Kidney tubule cell (primary cell): ENCODE measurements around the gene CHRD.

ENCODE experiments used
- DNase-seq: peaks from one replicate; pipeline ENCODE4 v3.0.0-alpha.2; 2018; ENCODE audit warnings: low spot score

CHRD gene

DNA sequence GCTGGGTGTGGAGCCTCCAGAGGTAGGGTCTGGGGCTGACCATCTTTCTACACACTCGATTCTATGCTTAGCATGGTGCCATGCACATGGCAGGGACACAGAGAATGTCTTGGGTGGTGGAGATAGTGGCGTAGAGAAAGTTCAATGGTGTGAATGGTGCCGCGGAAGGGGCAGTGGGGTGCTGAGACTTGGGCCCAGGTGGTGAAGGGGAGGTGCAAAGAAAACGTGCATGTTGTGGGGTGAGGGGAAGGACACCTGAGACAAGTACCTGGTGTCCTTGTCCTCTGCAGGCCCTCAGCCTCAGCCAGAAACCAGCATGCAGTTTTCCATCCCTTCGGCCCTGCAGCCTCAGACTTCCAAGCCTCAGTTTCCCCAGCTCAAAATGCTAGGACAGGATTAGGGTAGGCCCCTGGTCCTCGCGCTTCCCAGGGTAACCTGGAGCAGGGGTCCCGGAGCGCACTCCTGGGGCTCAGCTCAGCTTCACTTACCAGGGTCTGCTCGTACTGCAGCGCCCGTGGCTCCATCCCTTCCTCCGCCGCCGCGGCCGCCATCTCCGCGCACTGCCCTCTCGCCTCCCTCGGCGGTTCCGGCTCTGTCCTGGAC, 18.8 kb upstream of the CHRD start:
- DNase-seq, result no peak

- DNase-seq, result peak; percentile 73
Observed at GRCh38 chr3:184361532-184361931, 18.3 kb upstream of the CHRD start, which contains the start of the genes CLCN2 and POLR2H. Gene CLCN2 (minus strand): TSS chr3:184361605. CDS start chr3:184361479, 126 bp downstream. Gene POLR2H (plus strand): TSS chr3:184361710. CDS start chr3:184363493, 1,783 bp downstream.

- DNase-seq, result peak; percentile 76
Observed at GRCh38 chr3:184361932-184362667, 17.8 kb upstream of the CHRD start.

DNA sequence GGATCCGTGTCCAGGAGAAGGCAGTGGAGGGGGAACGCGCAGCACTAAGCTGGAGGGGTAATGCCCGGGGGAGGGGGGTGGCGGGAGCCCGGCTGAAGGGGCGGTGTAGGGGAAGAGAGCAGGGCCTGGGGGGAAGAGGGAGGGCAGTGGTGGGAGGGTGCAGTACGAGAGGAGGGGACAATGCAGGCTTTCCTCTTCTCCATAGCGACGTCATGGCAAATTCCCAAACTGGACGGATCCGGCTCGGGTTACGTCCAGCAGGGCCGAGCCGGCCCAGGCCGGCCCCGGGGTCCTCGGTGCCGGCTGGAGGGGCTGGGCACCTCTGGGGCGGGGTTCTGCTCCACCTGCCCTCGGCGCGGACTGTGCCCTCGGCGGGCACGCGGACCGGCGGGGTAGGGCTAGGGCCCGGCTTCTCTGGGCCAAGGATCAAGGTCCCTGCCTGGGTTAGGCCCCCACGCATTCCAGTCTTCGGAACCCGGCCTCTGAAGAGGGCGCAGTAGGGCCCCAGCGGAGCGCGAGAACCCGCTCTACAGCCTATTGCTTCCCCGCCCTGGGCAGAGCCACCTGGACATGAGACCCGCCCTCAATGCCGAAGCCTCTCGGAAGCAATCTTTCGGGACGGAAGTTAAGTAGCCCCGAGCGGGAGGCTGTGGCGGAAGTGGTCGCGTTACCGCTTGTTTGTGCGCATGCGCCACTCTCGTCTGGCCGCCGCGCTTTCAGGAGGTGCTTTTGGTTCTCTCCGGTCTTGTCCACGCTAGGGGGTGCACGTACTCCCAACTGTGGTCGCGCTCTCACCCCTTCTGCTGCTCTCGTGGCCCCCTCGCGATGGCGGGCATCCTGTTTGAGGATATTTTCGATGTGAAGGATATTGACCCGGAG, 16.9 kb upstream of the CHRD start:
- DNase-seq, result peak; percentile 98

GRCh38 chr3:184366619-184367289, 13.1 kb upstream of the CHRD start:
- DNase-seq, result no peak

- DNase-seq, result no peak
Observed at GRCh38 chr3:184368116-184368515, 11.7 kb upstream of the CHRD start.

DNA sequence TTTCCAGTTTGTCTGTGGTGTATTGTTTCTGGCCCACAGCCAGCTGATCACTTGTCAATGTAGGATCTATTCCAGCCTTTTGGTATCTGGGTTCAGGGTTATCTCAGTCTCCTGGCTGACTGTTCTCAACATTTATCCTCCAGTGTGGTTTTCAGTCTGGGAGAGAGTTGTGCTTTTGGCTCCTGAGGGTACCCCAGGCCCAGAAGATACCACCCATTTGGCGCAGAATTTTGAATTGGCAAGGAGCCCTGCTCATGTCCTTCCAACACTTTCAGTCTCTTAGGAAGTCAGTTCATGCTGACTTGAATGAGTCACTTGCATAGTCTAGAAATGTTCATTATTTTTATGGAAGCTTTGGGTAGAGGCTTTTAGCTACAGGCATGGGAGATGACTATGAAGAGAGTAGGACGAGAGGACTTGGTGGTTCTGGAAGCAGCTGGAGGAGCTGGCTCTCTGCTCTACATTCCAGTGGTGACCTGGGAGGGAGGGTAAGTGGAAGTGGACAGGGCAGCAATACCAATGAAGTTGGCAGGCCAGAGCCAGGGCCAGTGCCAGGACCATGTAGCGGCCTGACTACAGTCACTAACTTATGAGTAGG, 11.2 kb upstream of the CHRD start:
- DNase-seq, result peak; percentile 23

DNA sequence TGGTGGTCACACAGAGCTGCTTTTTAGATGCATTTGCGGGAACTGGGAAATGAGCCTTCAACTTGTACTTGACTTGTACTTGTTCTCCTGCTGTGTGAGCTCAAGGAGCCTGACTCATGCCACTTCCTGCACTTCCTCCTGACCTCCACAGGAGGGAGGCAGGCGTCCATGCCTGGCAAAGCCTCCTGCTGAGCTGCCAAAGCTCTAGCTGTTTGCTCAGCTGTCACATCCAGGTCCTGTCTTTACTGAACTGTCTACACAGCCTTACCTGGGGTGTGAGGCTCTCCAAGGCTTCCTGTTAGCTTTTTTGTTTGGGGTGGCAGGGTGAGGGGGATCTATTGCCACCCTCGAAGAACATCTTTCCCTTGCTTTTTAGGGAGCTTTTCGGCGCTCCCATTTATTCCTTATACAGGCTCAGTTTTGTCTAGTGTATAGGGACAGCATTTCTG, 8.3 kb upstream of the CHRD start:
- peak; percentile 91 for DNase-seq

GRCh38 chr3:184372296-184372821, 7.5 kb upstream of the CHRD start:
- no peak for DNase-seq

- no peak for DNase-seq
Observed at GRCh38 chr3:184372911-184373310, 6.9 kb upstream of the CHRD start.

- DNase-seq, result no peak
Observed at GRCh38 chr3:184373422-184373821, 6.4 kb upstream of the CHRD start.

- no peak for DNase-seq
Observed at GRCh38 chr3:184375747-184376461, 4.0 kb upstream of the CHRD start.

DNA sequence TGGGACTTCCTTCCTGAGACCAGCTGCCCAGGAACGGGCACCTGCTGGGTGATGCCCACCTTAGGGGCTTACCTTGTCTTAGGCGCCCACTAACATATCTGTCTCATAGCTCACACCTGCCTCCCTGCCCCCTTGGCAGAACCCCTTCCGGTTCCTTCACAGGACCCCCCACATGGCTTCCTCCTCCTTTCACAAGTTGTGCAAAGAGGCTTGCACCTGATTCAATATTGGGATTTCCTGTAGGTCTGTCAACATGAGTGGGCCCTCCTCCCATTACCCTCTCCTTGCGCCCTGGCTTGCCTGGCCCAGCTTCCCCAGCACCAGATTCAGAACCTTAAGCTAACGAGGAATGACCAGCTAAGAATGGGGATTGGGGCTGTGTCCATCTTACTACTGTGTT, 2.5 kb upstream of the CHRD start:
- DNase-seq, result no peak

DNA sequence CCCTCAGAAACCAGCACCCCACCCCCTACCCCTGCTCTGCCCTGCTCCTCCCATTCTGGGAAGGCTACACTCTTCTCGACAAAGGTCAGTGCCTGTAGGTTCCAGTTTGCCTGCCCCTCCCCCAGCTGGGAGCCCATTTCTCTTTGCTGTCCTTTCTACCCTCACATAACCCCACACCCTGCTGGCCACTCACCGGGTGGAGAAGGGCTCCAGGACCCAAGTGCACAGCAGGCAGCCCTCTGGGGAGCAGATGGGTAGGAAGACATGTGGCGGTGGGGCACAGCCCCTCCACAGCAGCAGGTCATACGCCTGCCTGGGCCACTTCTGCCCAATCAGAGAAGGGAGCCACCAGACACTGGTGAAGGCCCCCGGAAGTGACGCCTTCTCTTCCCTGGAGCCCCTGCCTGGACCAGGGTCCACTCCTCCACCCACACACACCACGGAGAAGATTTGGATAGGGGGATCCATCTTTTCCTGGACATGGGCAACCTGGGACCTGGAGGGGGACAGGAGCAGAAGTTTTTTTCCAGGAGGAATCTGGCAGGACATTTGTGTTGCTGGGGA, 1.9 kb upstream of the CHRD start, which contains the start of gene THPO:
Gene THPO, minus strand, starts transcription at position 326 of the 564 bp plus-strand sequence. CDS start 1,948 bp downstream, outside the sequence.
- no peak for DNase-seq

- no peak for DNase-seq
Observed at GRCh38 chr3:184378651-184379357, 1.1 kb upstream of the CHRD start.

DNA sequence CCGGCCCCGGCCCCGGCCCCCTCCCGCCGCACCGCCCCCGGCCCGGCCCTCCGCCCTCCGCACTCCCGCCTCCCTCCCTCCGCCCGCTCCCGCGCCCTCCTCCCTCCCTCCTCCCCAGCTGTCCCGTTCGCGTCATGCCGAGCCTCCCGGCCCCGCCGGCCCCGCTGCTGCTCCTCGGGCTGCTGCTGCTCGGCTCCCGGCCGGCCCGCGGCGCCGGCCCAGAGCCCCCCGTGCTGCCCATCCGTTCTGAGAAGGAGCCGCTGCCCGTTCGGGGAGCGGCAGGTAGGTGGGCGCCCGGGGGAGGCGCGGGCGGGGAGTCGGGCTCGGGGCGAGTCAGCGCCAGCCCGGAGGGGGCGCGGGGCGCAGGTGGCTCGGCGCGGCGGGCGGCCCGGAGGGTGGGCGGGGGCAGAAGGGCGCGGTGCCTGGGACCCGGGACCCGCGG, 352 bp downstream of the CHRD start:
- peak; percentile 19 for DNase-seq

DNA sequence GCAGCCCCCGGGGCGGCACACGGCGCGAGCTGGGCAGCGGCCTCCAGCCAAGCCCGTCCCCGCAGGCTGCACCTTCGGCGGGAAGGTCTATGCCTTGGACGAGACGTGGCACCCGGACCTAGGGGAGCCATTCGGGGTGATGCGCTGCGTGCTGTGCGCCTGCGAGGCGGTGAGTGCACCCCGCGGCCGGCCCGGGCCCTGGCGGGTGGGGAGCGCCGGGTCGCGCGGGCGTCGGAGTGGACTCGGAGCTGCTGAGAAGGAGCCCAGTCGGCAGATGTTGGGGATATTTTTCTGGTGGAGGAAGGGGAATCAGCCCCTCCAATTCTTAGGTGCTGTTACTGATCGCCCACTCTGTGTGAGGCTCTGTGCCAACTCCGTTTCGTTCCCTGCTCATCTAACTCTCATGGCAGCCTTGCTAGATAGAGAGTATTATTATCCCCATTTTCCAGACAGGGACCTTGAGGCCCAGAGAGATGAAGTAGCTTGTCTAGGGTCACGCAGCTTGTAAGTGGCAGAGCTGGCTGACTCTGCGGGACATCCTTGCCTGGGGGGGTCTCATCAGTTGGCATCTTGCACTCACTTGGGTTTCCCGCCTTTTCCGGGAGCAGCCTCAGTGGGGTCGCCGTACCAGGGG, 890 bp downstream of the CHRD start:
- DNase-seq, result no peak

DNA sequence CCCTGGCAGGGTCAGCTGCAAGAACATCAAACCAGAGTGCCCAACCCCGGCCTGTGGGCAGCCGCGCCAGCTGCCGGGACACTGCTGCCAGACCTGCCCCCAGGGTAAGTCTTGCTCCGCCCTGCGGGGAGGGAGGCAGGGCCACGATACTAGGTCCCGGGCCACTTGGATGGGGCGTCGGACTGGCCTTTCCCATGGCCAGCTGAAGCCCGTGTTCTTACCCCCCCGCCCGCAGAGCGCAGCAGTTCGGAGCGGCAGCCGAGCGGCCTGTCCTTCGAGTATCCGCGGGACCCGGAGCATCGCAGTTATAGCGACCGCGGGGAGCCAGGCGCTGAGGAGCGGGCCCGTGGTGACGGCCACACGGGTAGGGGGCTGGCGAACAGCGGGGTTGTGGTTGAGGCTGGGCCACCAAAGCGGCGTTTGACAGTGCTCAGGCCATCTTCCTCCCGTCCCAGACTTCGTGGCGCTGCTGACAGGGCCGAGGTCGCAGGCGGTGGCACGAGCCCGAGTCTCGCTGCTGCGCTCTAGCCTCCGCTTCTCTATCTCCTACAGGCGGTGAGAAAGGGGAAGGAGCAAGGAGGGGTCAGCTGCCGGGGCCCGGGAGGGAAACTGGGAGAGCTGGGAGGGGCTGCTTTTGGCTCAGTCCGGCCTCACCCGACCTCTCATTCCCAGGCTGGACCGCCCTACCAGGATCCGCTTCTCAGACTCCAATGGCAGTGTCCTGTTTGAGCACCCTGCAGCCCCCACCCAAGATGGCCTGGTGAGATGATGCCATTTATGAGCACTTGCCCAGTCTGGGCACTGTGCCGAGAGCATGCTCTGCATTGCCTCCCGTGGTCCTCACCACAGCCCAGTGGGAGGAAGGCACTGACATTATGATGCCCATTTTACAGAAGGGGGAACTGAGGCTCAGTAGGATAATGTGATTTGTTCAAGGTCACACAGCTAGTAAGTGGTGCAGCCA, 1.7 kb downstream of the CHRD start:
- DNase-seq, result no peak
